Measurements from ENCODE around the gene SMYD3. TPM values are rescaled to one million over a fixed set of nuclear protein-coding genes. Genes with fewer than 3 reads are reported as not detected.

The SMYD3 gene
- total and polyA plus RNA-seq, 2 of the 13 experiments (the other 11 are each of a cell fraction or from before 2014, with no cell fraction given), result 27.7 to 35.8 TPM

DNA sequence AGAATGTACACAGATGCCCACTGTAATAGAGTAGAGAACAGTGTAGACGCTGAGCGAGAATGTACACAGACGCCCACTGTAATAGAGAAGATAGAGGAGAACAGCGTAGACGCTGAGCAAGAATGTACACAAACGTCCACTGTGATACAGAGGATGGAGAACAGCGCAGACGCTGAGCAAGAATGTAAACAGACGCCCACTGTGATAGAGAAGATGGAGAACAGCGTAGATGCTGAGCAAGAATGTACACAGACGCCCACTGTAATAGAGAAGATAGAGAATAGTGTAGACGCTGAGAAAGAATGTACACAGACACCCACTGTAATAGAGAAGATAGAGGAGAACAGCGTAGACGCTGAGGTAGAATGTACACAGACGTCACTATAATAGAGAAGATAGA lies 306.9 kb downstream of the SMYD3 start:
- Histone ChIP-seq H3K4me3 (replicated peaks in 1 of 3; ENCODE audit: insufficient read depth in 1 of 3, low read depth in 2 of 3, low read length in 3 of 3) (no peak overlapping the region), H3K36me3 (replicated peaks in 1 of 2; ENCODE audit: control insufficient read depth in 1 of 2, insufficient read depth in 2 of 2, low read length in 2 of 2) (no peaks in the 10 kb centered on the region), H3K9ac (ENCODE audit: insufficient read depth, low read depth, low read length) (no peak overlapping the region), H4K20me1 (ENCODE audit: insufficient read depth, low read length) (no peaks in the 10 kb centered on the region), H3K4me2 (ENCODE audit: low read depth, low read length) (no peak overlapping the region), H3K27me3 (ENCODE audit: control insufficient read depth in 1 of 2, insufficient read depth in 2 of 2, low read length in 2 of 2) (no peaks in the 10 kb centered on the region), H3K9me3 (ENCODE audit: low read length) (no peaks in the 10 kb centered on the region), H3K4me1 (ENCODE audit: insufficient read depth, low read length) (no peaks in the 10 kb centered on the region), H2AFZ (ENCODE audit: low read length) (no peak overlapping the region), H3K27ac (ENCODE audit: extremely low read length, insufficient read depth, low read length) (no peak overlapping the region), H3K79me2 (ENCODE audit: insufficient read depth, low read length) (no peaks in the 10 kb centered on the region)
- CTCF ChIA-PET (ENCODE audit: low intra/inter-chr PET ratio, low total read pairs), result no interaction called here
- intact Hi-C loops (cut with micrococcal nuclease; ENCODE audit: unreplicated experiment), result no loop called here
- DNase-seq (ENCODE audit: low spot score) (no peak), ATAC-seq (no peak), FAIRE-seq (no peak)
- no TSS peak for BruUV-seq (replicated peaks)
- TF ChIP-seq TMF1 (CRISPR knock-in tag; IDR thresholded peaks at IDR 0.05; ENCODE audit: low read depth) (no peak), DPF2 (CRISPR knock-in tag; IDR thresholded peaks at IDR 0.05; ENCODE audit: borderline replicate concordance, low read depth) (no peak), ZNF205 (CRISPR knock-in tag; IDR thresholded peaks at IDR 0.05) (no peak)
- TF ChIP-seq, protein P1, sequence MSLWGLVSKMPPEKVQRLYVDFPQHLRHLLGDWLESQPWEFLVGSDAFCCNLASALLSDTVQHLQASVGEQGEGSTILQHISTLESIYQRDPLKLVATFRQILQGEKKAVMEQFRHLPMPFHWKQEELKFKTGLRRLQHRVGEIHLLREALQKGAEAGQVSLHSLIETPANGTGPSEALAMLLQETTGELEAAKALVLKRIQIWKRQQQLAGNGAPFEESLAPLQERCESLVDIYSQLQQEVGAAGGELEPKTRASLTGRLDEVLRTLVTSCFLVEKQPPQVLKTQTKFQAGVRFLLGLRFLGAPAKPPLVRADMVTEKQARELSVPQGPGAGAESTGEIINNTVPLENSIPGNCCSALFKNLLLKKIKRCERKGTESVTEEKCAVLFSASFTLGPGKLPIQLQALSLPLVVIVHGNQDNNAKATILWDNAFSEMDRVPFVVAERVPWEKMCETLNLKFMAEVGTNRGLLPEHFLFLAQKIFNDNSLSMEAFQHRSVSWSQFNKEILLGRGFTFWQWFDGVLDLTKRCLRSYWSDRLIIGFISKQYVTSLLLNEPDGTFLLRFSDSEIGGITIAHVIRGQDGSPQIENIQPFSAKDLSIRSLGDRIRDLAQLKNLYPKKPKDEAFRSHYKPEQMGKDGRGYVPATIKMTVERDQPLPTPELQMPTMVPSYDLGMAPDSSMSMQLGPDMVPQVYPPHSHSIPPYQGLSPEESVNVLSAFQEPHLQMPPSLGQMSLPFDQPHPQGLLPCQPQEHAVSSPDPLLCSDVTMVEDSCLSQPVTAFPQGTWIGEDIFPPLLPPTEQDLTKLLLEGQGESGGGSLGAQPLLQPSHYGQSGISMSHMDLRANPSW (CRISPR knock-in tag; IDR thresholded peaks at IDR 0.05; ENCODE audit: borderline replicate concordance), result no peak
- TF ChIP-seq, protein P2, sequence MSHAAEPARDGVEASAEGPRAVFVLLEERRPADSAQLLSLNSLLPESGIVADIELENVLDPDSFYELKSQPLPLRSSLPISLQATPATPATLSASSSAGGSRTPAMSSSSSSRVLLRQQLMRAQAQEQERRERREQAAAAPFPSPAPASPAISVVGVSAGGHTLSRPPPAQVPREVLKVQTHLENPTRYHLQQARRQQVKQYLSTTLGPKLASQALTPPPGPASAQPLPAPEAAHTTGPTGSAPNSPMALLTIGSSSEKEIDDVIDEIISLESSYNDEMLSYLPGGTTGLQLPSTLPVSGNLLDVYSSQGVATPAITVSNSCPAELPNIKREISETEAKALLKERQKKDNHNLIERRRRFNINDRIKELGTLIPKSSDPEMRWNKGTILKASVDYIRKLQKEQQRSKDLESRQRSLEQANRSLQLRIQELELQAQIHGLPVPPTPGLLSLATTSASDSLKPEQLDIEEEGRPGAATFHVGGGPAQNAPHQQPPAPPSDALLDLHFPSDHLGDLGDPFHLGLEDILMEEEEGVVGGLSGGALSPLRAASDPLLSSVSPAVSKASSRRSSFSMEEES (CRISPR knock-in tag; IDR thresholded peaks at IDR 0.05), result no peak
- 87% methylated on average over 15 of the region's 15 CpGs for WGBS (ENCODE audit: low lambda C conversion rate)
- POLR2A ChIA-PET, result no interaction called here
- in situ Hi-C loops (cut with HindIII; ENCODE audit: extremely low pct_ligation_motif_present, low pct_unique_long_range_greater_than_20kb), result no loop called here
